Progenitor cell of endocrine pancreas (in vitro differentiated cells): ENCODE results near the gene UNCX. TPM values are rescaled to one million over a fixed set of nuclear protein-coding genes. Genes with fewer than 3 reads are reported as not detected.

Experiments used
- DNase-seq: peaks from one replicate; pipeline ENCODE4 v3.0.0; 2021; ENCODE audit warnings: low spot score; ENCODE audit not compliant: unreplicated experiment
- H3K27ac Mint-ChIP-seq: 2 replicates; pipeline ENCODE4 v1.8.0; 2021; ENCODE audit warnings: mild to moderate bottlenecking, moderate library complexity, mixed read lengths
- H3K27me3 Mint-ChIP-seq: 2 replicates; pipeline ENCODE4 v1.8.0; 2021; ENCODE audit warnings: mixed read lengths
- H3K36me3 Mint-ChIP-seq: 2 replicates; pipeline ENCODE4 v1.8.0; 2022; ENCODE audit warnings: mixed read lengths; ENCODE audit not compliant: insufficient read depth
- H3K4me1 Mint-ChIP-seq: 2 replicates; pipeline ENCODE4 v1.8.0; 2021; ENCODE audit warnings: low read depth, mixed read lengths
- H3K4me3 Mint-ChIP-seq: 2 replicates; pipeline ENCODE4 v1.8.0; 2021; ENCODE audit warnings: low read depth, mild to moderate bottlenecking, moderate library complexity, mixed read lengths
- H3K9me3 Mint-ChIP-seq: 2 replicates; pipeline ENCODE4 v1.8.0; 2021; ENCODE audit warnings: low read depth, mixed read lengths
- total RNA-seq: library from RNA; stranded (reverse); gene quantifications from 2 replicates; pipeline ENCODE4 v1.2.1, GENCODE V29; 2021
- TF ChIP-seq, protein P1 (sequence below): fragments of 200-600 bp; sonication (generic); IDR thresholded peaks from one replicate; pipeline ENCODE4 v1.5.0; 2021; ENCODE audit warnings: antibody characterized with exemption, mild to moderate bottlenecking; ENCODE audit not compliant: unreplicated experiment

UNCX gene
- total RNA-seq, 1 donor from 2014 or later, result not detected

DNA sequence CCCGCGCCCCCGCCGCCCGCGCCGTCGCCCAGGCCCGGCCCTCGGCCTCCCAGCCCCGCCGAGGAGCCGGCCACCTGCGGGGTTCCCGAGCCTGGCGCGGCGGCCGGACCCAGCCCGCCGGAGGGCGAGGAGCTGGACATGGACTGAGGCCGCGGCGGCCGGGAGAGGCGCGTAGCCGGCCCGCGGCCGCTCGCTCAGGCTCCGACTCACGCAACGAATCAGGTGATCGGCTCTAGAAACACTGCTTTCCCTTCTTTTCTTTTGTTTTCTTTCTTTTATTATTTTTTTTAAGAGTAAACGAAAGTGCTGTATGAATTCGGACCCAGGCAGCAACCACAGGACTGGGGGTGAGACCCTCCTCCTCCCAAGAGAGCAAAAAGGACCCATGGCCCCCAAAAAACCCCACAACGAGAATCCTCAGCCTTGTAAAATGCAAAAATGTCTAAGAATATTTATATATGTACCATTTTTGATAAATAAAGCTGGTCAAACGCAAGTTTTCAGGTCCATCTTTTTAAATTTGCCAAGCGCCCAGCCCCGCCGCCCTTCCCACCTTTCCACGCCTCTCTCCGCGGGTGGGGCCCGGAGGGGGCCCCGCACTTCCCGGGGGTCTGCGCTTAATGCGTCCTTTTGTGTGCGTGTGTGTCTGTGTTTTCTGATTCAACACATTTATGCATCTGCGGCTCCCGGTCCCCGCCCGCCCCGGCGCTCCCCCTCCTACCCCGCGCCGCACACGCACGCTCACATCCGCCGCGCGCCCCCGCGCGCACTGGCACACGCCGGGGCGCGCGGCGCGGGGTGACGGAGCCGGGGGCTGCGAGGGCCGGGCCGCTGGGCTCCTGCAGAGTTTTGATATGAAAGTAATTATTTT, 4.4 kb downstream of the UNCX start:
- H3K4me3 Mint-ChIP-seq, result no peak overlapping the region
- TF ChIP-seq, protein P1, sequence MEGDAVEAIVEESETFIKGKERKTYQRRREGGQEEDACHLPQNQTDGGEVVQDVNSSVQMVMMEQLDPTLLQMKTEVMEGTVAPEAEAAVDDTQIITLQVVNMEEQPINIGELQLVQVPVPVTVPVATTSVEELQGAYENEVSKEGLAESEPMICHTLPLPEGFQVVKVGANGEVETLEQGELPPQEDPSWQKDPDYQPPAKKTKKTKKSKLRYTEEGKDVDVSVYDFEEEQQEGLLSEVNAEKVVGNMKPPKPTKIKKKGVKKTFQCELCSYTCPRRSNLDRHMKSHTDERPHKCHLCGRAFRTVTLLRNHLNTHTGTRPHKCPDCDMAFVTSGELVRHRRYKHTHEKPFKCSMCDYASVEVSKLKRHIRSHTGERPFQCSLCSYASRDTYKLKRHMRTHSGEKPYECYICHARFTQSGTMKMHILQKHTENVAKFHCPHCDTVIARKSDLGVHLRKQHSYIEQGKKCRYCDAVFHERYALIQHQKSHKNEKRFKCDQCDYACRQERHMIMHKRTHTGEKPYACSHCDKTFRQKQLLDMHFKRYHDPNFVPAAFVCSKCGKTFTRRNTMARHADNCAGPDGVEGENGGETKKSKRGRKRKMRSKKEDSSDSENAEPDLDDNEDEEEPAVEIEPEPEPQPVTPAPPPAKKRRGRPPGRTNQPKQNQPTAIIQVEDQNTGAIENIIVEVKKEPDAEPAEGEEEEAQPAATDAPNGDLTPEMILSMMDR, result no peak
- no peaks in the 10 kb centered on the region for H3K36me3 Mint-ChIP-seq
- H3K27ac Mint-ChIP-seq, result no peak overlapping the region
- peaks cover 65% of the 10 kb centered on the region for H3K27me3 Mint-ChIP-seq
- H3K9me3 Mint-ChIP-seq, result no peaks in the 10 kb centered on the region
- DNase-seq, result no peak
- H3K4me1 Mint-ChIP-seq, result peaks cover 5% of the 10 kb centered on the region

DNA sequence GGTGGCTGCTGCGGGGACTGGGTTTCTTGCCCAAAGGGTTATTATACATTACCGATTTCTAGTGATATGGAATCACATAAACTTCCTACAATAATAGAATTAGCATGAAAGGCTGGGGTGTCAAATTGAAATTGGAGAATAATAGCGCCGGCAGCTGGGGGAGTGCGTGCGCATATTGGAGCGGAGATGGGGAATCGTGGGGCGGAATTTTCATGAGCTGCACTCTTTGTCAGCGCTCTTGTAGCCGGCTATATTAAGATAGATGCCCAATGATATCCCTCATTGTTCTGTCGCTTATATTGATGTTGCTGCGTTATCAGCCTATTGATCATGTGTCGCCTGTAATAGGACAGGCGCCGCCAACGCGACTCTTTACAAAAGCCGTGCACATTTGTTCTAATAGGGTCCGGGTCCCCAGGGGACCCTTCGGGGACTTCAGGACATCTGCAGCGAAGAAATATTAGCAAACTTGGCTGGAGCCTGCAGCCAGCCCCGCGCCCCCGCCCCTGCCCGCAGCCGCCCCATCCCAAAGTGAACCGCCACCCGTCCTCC, 5.1 kb downstream of the UNCX start:
- DNase-seq, result no peak
- H3K9me3 Mint-ChIP-seq, result no peaks in the 10 kb centered on the region
- TF ChIP-seq, protein P1, result no peak
- no peaks in the 10 kb centered on the region for H3K36me3 Mint-ChIP-seq
- H3K4me1 Mint-ChIP-seq, result peaks cover 3% of the 10 kb centered on the region
- peaks cover 62% of the 10 kb centered on the region for H3K27me3 Mint-ChIP-seq
- H3K4me3 Mint-ChIP-seq, result no peak overlapping the region
- H3K27ac Mint-ChIP-seq, result no peak overlapping the region

DNA sequence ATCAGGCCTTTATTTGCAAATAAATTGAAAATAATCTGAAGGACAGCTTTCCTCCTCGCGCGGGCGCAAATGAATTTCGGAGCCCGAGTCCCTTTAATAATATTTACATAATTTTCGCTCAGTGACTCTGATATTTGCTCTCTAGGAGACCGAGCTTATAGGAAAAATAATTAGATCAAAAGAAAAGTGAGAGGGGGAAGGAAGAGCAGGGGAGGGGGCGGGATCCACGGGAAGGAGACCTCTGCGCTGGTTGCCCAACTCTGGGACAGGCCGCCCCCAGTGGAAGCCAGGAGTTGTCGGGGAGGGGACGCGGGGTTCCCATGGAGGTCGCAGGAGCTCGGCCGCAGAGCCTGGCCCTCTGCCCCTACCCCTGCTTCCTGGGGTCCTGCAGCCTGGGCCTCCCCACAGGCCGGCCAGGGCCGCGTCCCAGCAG, 5.8 kb downstream of the UNCX start:
- Mint-ChIP-seq H3K36me3 (no peaks in the 10 kb centered on the region), H3K4me1 (peaks cover 3% of the 10 kb centered on the region)

DNA sequence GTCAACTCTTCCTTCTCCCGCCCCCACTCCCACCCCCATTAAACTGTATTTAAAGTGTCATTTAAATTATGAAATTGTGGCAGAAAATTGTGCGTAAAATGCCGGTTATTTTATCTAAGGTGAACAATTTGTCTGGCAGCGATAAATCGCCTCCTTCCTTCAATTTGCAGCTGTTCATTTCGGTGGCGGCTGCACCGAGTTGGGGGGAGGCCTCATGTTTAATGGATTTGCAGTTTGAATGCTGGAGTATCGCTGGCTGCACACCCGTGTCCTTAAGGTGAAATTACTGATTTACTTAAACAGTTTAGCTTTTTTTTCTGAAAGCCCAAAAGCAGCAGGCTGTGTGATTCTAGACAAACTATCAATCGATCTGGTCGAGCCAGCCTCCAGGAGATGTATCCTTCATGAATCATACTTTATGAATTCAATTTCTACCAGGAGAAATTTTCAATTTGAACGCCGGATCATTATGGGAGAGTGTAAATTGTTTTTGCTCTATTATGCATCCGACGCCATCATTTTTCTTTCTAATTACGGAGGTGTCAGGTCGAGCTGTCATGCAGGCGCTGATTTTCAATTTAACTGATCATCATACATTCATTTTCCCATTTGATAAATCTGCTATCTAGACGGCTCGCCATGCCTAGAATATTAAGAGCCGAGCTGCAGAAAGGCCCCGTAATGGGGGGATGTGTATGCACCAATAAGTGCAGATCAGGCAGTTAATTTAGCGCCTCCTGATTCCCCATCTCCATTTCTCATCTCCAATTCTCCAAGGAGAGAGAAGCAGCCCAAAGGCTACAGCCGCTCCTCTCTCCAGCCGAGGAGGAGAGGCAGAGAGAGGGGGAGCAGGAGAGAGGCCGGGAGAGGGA, 6.5 kb downstream of the UNCX start:
- Mint-ChIP-seq H3K36me3 (no peaks in the 10 kb centered on the region), H3K27ac (peak overlapping the region; percentile 74), H3K4me3 (no peak overlapping the region), H3K4me1 (peaks cover 3% of the 10 kb centered on the region), H3K27me3 (peaks cover 70% of the 10 kb centered on the region), H3K9me3 (no peaks in the 10 kb centered on the region)
- TF ChIP-seq, protein P1, result no peak
- DNase-seq, result no peak

More for the DNA sequence above, 5.8 kb downstream of the UNCX start:
- DNase-seq, result no peak
- TF ChIP-seq, protein P1, result no peak
- Mint-ChIP-seq H3K4me3 (no peak overlapping the region), H3K27ac (no peak overlapping the region), H3K9me3 (no peaks in the 10 kb centered on the region), H3K27me3 (peaks cover 67% of the 10 kb centered on the region)
